GM12875 (cell line): Measurements from ENCODE around the gene LTO1.

Experiments
- H3K4me3 ChIP-seq: one replicate; pipeline ENCODE4 v1.5.1; 2011; ENCODE audit warnings: low read depth, low read length, control low read depth
- TF ChIP-seq, protein P1 (sequence below): IDR thresholded peaks from 2 replicates; pipeline ENCODE4 v1.5.1; 2011; ENCODE audit warnings: low read depth, mild to moderate bottlenecking, control low read depth, inconsistent platforms, low read length, moderate library complexity, borderline replicate concordance; ENCODE audit not compliant: insufficient read depth

LTO1 gene

DNA sequence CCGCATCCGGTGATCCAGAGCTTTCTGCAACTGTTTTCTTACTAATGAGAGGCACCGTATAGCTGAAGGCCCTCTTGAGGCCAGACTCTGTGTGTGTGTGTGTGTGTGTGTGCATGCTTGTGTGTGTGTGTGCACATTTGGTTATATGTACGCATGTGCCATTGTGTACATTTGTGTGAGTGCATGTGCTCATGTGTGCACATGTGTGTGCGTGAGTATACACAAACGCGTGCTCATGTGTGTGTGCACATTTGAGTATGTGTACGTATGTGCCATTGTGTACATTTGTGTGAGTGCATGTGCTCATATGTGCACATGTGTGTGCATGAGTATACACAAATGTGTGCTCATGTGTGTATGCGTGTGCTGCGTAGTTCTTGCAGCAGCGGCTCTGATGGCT lies 40.9 kb upstream of the LTO1 start:
- no peak overlapping the region for H3K4me3 ChIP-seq
- TF ChIP-seq, protein P1, sequence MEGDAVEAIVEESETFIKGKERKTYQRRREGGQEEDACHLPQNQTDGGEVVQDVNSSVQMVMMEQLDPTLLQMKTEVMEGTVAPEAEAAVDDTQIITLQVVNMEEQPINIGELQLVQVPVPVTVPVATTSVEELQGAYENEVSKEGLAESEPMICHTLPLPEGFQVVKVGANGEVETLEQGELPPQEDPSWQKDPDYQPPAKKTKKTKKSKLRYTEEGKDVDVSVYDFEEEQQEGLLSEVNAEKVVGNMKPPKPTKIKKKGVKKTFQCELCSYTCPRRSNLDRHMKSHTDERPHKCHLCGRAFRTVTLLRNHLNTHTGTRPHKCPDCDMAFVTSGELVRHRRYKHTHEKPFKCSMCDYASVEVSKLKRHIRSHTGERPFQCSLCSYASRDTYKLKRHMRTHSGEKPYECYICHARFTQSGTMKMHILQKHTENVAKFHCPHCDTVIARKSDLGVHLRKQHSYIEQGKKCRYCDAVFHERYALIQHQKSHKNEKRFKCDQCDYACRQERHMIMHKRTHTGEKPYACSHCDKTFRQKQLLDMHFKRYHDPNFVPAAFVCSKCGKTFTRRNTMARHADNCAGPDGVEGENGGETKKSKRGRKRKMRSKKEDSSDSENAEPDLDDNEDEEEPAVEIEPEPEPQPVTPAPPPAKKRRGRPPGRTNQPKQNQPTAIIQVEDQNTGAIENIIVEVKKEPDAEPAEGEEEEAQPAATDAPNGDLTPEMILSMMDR, result no peak

DNA sequence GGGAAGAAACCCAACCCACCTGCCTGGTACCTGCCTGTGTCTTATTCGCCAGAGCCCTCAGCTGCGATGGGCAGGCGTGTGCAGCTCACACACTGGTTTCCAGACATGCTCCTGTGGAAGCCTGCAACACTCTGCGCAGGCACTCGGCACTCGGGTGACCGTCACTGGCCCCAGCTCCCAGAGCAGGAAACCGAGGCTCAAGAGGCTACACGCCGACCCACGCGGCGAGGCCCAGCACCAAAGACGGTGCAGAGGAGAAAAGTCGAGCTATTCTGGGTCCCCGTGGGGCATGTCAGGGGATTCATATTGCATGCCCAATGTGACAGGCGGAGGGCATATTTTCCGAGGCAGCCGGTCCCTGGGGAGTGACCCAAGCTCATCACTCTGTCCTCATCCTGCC lies 40.3 kb upstream of the LTO1 start:
- H3K4me3 ChIP-seq, result no peak overlapping the region
- TF ChIP-seq, protein P1, result no peak

DNA sequence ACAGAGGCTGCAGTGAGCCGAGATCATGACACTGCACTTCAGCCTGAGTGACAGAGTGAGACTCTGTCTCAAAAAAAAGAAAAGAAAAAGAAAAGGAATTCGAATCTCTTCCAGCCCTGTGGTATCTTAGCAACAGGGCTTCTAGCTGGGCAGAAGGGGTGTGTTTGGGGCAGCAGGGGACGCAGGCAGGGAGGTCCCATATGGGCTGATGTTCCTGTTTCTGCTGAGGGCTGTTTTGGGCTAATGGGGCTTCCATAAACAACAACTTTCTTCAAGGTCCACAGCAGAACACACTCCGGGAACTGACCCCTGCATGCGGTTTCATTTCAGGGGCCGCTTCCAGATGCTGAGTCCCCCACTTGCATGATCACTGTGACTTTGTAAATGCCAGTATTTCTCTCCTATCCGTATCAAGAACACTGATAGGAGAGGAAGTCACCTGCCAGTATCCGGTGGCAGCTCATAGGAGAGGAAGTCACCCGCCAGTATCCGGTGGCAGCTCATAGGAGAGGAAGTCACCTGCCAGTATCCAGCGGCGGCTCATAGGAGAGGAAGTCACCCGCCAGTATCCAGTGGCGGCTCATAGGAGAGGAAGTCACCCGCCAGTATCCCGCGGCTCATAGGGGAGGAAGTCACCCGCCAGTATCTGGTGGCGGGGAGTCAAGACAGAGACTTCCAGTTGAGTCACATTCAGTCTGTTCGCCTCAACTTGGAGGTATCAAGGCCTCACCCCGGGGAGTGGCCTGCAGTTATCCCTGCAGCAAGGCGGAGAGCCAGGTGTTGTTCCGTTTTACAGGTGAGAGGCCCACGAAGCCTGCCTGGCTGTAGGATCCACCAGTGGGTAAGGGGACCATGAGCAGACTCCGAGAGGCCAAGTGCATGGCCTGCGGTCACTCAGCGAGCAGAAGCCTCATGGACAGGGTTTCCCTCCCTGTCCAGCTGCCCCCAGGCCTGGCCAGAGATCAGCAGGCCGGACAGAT lies 37.0 kb upstream of the LTO1 start:
- no peak overlapping the region for H3K4me3 ChIP-seq
- TF ChIP-seq, protein P1, result no peak

DNA sequence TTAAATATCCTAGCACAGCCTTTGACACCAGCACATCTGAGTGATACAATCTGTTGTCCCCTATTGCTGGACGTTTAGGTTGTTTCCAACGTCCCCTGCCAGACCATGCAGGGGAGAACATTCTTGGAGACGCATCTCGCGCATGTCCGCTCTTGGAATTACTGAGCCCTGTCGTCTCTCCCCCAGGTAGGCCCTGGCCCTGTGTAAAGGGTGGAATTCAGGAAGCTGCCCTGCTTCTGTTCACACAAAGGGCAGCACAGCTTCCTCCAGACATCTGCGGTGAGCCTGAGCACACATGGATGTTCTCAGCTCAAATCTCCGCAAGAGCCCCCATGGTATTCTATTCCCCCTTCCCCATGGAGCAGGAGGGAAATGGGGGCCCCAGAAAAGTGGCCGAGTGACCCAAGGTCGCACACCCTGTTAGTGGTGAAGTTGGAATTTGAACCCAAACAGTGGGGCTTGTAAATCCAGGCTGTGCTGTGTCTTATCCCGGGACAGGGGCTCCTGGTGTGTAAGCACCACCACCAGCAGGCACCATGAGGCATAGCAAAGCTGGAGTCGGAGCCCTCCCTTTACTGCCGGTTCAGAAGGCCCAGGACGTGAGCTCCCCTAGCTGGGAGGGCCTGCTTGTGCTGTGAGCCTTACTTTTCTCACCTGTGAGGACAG lies 33.7 kb upstream of the LTO1 start:
- no peak overlapping the region for H3K4me3 ChIP-seq
- TF ChIP-seq, protein P1, result no peak

DNA sequence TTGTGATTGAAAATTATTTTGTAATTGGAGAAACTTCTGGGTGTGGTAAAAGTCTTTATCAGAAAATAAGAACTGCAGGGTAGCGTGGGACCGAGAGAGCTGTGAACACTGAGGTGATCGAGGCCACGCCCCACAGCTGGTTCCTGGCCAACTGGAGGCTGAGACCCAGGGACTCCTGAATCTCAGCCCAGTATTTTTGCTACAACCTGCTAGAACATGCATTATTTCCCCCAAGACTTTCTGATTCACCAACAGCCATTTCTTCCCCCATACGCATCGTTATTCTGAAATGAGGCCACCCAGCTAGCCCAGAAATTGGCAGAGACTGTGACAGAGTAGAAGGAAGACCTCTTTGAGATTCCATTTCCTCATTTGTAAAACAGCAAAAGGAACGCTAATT lies 32.0 kb upstream of the LTO1 start:
- no peak overlapping the region for H3K4me3 ChIP-seq
- TF ChIP-seq, protein P1, result no peak

DNA sequence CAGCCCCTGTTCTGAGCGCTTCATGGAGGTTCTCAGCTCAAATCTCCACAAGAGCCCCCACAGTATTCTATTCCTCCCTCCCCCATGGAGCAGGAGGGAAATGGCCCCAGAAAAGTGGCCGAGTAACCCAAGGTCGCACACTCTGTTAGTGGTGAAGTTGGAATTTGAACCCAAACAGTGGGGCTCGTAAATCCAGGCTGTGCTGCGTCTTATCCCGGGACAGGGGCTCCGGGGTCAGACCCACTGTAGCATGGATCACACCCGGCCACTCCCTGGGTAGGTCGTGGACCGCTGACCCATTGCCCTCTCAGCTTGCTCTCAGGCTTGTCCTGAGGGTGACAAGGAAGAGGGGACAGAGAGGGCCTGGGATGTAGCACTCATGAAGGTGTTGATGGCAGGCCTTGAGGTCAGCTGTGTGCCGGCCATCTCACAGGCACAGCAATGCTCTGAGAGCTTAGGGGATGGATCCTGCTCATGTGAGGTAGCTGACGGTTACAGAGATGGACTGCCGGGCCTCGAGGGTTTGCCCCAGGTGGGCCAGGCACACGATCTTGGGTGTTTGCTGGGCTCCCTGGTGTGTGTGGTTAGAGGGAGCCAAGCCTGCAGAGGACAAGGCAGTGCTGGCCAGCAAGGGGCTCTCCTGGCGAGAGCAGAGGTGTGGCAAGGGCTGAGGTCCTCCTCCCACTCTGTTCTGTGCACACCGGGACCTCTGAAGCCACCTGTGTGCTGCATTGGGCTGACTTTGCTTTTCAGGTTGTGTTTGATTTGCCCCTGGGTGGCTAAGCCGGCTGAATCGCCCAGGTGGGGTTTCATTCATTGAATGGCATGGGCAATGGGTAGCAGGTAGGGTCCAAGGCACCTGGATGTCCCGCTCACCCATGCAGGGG lies 31.0 kb upstream of the LTO1 start:
- TF ChIP-seq, protein P1, result no peak
- no peak overlapping the region for H3K4me3 ChIP-seq
